K562 treated with DMSO at 1 percent for 12 hours (cell line): ENCODE data around the gene LMAN2. TPM values are rescaled to one million over a fixed set of nuclear protein-coding genes. Genes with fewer than 3 reads are reported as not detected.

Experiments
- total RNA-seq: library from RNA; unstranded; fragments of 300-600 nt; gene quantifications from 2 replicates; pipeline ENCODE4 v1.2.3, GENCODE V29; 2022; ENCODE audit not compliant: insufficient read depth

The LMAN2 gene, protein sequence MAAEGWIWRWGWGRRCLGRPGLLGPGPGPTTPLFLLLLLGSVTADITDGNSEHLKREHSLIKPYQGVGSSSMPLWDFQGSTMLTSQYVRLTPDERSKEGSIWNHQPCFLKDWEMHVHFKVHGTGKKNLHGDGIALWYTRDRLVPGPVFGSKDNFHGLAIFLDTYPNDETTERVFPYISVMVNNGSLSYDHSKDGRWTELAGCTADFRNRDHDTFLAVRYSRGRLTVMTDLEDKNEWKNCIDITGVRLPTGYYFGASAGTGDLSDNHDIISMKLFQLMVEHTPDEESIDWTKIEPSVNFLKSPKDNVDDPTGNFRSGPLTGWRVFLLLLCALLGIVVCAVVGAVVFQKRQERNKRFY
- total RNA-seq: 338 and 355 TPM in 2 replicates

DNA sequence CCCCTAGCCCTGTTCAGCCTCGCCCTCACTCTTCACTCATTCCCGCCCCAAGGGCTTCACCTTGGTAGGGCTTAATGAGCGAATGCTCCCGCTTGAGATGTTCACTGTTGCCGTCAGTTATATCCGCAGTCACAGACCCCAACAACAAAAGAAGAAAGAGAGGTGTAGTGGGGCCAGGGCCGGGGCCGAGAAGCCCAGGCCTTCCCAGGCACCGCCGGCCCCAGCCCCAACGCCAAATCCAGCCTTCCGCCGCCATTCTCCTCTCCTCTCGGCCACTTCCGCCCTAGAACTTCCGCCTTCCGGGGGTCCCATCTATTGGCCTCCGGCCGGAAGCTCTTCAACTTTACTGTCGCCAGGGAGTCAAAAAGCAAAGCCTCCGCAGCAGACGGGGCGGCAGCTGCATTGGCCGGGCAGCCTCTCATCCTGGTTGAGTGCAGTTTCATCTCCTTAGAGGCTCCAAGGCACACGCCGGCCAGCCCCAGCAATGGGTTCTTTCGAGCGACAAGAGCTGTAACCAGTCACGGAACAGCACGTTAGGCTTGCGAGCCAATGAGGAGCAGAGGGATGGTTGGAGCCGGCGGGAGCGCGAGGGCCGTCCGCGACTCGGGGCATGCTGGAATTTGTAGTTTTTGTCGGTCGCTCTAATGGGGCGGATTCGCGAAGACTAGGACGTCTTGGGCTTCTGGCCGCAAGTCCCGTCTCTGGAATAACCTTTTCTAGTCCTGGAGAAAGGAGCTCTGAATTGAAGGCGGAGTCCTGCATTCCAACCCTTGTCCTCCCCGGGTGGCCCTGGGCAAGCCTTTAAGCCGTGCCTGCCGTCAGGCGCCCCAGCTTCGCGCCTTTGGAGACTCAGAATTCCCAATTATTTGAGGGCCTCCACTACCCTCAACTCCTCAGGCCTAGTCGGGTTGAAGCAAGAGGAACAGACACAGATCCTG is at the start of gene LMAN2:
TSS of gene LMAN2 (minus strand) at position 277 of the 938 bp plus-strand sequence. CDS start at position 256, 21 bp downstream.

GRCh38 chr5:177399997-177400868 is 48.8 kb upstream of the LMAN2 start, which contains the start of gene PFN3:
TSS of gene PFN3 (minus strand) at chr5:177400661. CDS start at chr5:177400576, 85 bp downstream.

DNA sequence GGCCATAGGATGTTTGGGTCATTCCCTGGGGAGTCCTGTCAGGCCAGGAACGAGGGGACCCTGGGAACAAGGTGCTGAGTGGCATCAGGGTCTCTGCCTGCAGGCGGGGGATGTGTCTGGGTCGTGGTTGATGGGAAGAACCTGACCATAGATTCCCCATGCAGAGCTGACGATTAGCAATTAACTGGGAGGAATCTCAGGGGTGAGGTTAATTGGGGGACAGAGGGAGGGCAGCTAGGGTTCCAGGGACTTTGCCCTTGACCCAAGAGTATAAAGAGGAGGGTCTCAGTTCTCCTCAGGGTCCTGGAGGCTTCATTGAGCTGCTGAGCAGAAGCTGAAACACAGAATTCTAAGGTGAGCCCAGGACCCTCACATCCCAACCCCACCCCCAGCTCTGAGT is 32.7 kb upstream of the LMAN2 start, which contains the start of gene SLC34A1:
TSS of gene SLC34A1 (plus strand) at position 301 of the 400 bp plus-strand sequence. CDS start 1,308 bp downstream, outside the sequence.

GRCh38 chr5:177357459-177358351 is 6.2 kb upstream of the LMAN2 start, which contains the start of gene RGS14:
TSS of gene RGS14 (plus strand) at chr5:177357924. CDS start at chr5:177358025, 101 bp downstream.

GRCh38 chr5:177311723-177312648 is 39.5 kb downstream of the LMAN2 start, which contains the start of gene MXD3:
TSS of gene MXD3 (minus strand) at chr5:177311898. CDS start at chr5:177311830, 68 bp downstream.

GRCh38 chr5:177303121-177303924 is 48.1 kb downstream of the LMAN2 start, which contains the start of the genes PRELID1 and RAB24:
TSS of gene PRELID1 (plus strand) at chr5:177303799. CDS start at chr5:177303986, 187 bp downstream.
TSS of gene RAB24 (minus strand) at chr5:177303719. CDS start at chr5:177303288, 431 bp downstream.

Other genes with a start within 250 kb of the LMAN2 start
- gene NSD1, start 217.9 kb downstream of the LMAN2 start, total RNA-seq: 3.4 and 20.2 TPM in 2 replicates
- gene RAB24, start 47.9 kb downstream of the LMAN2 start, total RNA-seq: 57.4 and 61.3 TPM in 2 replicates
- gene PRELID1, start 47.9 kb downstream of the LMAN2 start, total RNA-seq: 197 and 278 TPM in 2 replicates
- gene MXD3, start 39.8 kb downstream of the LMAN2 start, total RNA-seq: 35.5 and 38.9 TPM in 2 replicates
- 64.6 and 74.6 TPM in 2 replicates for gene RGS14, start 6.3 kb upstream of the LMAN2 start, total RNA-seq
- gene SLC34A1, start 32.8 kb upstream of the LMAN2 start, total RNA-seq: not detected in 2 replicates
- gene PFN3, start 49.0 kb upstream of the LMAN2 start, total RNA-seq: not detected in 2 replicates
- gene F12, start 57.9 kb upstream of the LMAN2 start, total RNA-seq: 8.4 and 19.7 TPM in 2 replicates
- gene GRK6, start 75.0 kb upstream of the LMAN2 start, total RNA-seq: 60.6 and 81.9 TPM in 2 replicates
- gene PRR7, start 95.1 kb upstream of the LMAN2 start, total RNA-seq: 4.1 and 8.5 TPM in 2 replicates
- 24.1 and 40.0 TPM in 2 replicates for gene DBN1, start 122.0 kb upstream of the LMAN2 start, total RNA-seq
- 107 and 141 TPM in 2 replicates for gene PDLIM7, start 145.9 kb upstream of the LMAN2 start, total RNA-seq
- gene DOK3, start 158.2 kb upstream of the LMAN2 start, total RNA-seq: 8.1 and 29.1 TPM in 2 replicates
- 100 and 113 TPM in 2 replicates for gene DDX41, start 165.3 kb upstream of the LMAN2 start, total RNA-seq
- 23.8 and 52.9 TPM in 2 replicates for gene FAM193B, start 202.9 kb upstream of the LMAN2 start, total RNA-seq
- gene TMED9, start 240.5 kb upstream of the LMAN2 start, total RNA-seq: 338 and 344 TPM in 2 replicates
- gene B4GALT7, start 248.5 kb upstream of the LMAN2 start, total RNA-seq: 22.9 and 23.1 TPM in 2 replicates